ENCODE data around the gene THRB.

The THRB gene

GRCh38 chr3:24195504-24196230 lies 299.0 kb downstream of the THRB start:
- in situ Hi-C loops (cut with HindIII; ENCODE audit: low sequenced_read_pairs), result no loop called here

GRCh38 chr3:24192469-24193056 lies 302.1 kb downstream of the THRB start:
- in situ Hi-C loops (cut with HindIII; ENCODE audit: low sequenced_read_pairs), result no loop called here

- in situ Hi-C loops (cut with HindIII; ENCODE audit: low sequenced_read_pairs), result no loop called here
These were observed 302.7 kb downstream of the THRB start for GRCh38 chr3:24191801-24192403.

- in situ Hi-C loops (cut with HindIII; ENCODE audit: low sequenced_read_pairs), result no loop called here
These were observed 304.4 kb downstream of the THRB start for GRCh38 chr3:24190256-24190655.

DNA sequence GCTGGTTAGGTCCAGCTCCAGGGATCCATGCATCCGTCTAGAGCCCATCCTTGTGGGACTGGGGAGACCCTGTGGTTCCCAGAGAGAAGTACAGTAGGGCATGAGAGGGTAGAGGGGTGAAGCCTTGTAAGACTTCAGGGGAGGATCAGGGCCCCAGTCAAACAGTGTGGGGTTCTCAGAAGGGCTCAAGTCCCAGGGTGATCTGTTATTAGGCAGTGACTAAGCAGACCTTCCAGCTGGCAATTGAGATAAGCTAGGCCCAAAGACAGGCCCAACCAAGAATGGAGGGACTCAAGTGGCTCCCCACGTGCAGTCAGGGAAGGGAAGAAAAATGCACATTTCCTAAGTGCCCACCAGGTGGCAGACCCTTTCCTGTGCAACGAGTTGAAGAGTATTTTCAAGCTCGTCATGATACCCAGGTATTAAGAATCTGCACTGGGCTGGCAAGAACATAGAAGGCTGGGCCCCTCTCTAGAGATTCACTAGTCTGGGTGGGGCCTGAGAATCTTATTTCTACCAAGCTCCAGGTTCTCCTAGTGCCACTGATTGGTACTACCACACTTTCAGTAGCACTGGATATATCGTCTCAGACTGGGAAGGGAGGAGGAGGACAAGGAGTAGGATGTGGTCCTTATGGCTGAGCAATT lies 308.8 kb downstream of the THRB start:
- in situ Hi-C loops (cut with HindIII; ENCODE audit: low sequenced_read_pairs), result no loop called here

- in situ Hi-C loops (cut with HindIII; ENCODE audit: low sequenced_read_pairs), result no loop called here
These were observed 310.0 kb downstream of the THRB start for GRCh38 chr3:24184528-24185176.

GRCh38 chr3:24182756-24183155 lies 311.9 kb downstream of the THRB start:
- in situ Hi-C loops (cut with HindIII; ENCODE audit: low sequenced_read_pairs), result no loop called here

DNA sequence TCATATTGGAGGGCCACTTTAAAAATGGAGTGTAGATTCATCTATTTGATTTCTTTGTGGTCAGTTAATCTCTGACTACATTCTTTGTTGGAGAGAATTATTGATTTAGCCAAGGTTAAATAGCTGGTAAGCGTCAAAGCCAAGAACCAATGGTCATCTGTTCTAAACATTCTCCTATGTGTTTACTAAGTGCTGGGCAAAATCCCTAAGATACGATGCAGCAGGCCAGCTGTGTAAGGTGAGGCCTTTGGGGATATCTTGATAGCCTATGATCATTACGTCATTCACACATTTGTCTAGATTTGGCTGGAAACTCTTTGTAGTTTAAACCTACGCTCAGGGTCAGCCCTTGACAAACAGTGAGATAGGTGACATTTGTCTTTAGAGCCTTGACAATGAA lies 313.4 kb downstream of the THRB start:
- in situ Hi-C loops (cut with HindIII; ENCODE audit: low sequenced_read_pairs), result no loop called here

- in situ Hi-C loops (cut with HindIII; ENCODE audit: low sequenced_read_pairs), result no loop called here
These were observed 314.0 kb downstream of the THRB start for GRCh38 chr3:24180616-24181015.

GRCh38 chr3:24177201-24177600 lies 317.4 kb downstream of the THRB start:
- in situ Hi-C loops (cut with HindIII; ENCODE audit: low sequenced_read_pairs), result no loop called here

- in situ Hi-C loops (cut with HindIII; ENCODE audit: low sequenced_read_pairs), result no loop called here
These were observed 320.0 kb downstream of the THRB start for GRCh38 chr3:24174614-24175013.

DNA sequence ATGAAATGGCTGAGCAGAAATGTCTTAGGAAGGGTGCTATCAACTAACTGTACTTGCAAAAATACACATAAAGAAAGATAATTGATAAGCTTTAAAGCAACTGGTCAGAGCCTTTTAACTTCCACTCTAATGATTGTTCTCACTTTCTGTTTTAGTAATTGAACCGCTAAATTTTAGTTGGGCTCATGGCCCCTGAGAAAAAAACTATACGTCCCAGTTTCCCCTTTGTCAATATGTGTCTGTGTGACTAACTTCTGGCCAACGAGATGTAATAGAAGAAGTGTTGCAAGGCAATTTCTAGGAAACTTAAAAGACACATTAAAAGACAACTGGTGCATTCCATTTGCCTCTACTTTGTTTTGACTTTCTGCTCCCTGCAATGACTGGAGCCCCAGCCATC lies 325.7 kb downstream of the THRB start:
- in situ Hi-C loops (cut with HindIII; ENCODE audit: low sequenced_read_pairs), result no loop called here

DNA sequence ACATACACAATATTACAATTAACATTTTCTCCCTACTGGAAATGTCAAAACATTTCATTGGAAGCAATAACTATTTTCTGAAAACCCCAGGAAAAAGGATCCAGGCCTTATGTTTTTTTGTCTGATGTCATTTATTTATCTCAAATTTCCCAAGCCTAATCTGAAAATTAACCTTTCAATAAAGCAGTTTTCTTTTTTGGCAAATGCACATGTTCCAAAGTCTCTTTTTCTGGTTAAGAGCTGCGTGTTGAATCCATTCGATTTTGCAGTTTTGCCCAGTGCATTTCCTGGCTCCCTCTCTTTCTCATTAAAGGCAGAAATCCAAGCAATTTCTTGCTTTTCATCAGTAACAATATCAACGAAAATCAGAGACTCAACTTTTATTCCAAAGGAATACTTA lies 327.2 kb downstream of the THRB start:
- in situ Hi-C loops (cut with HindIII; ENCODE audit: low sequenced_read_pairs), result no loop called here

- in situ Hi-C loops (cut with HindIII; ENCODE audit: low sequenced_read_pairs), result no loop called here
These were observed 328.1 kb downstream of the THRB start for GRCh38 chr3:24166515-24166914.

GRCh38 chr3:24165603-24165982 lies 329.1 kb downstream of the THRB start:
- in situ Hi-C loops (cut with HindIII; ENCODE audit: low sequenced_read_pairs), result no loop called here

GRCh38 chr3:24164967-24165602 lies 329.6 kb downstream of the THRB start:
- in situ Hi-C loops (cut with HindIII; ENCODE audit: low sequenced_read_pairs), result no loop called here

DNA sequence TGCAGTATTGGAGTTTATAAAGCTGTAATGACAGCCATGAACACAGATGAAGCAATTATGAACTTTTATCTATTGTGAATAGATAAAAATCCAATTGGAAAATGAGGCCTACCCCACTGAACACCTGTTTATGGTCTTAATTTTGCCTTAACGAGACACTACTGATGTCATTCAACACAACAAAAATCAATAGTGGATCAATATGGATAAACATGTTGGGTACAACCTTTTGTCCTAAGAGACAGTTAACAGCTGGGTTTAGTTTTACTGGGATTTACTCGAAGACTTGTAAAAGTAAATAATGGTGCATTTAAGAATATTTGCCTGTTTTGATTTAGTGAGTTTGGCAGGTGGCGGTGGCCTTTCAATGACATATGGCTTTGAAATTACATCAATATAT lies 331.7 kb downstream of the THRB start:
- in situ Hi-C loops (cut with HindIII; ENCODE audit: low sequenced_read_pairs), result no loop called here

- in situ Hi-C loops (cut with HindIII; ENCODE audit: low sequenced_read_pairs), result no loop called here
These were observed 332.8 kb downstream of the THRB start for GRCh38 chr3:24161841-24162240.

DNA sequence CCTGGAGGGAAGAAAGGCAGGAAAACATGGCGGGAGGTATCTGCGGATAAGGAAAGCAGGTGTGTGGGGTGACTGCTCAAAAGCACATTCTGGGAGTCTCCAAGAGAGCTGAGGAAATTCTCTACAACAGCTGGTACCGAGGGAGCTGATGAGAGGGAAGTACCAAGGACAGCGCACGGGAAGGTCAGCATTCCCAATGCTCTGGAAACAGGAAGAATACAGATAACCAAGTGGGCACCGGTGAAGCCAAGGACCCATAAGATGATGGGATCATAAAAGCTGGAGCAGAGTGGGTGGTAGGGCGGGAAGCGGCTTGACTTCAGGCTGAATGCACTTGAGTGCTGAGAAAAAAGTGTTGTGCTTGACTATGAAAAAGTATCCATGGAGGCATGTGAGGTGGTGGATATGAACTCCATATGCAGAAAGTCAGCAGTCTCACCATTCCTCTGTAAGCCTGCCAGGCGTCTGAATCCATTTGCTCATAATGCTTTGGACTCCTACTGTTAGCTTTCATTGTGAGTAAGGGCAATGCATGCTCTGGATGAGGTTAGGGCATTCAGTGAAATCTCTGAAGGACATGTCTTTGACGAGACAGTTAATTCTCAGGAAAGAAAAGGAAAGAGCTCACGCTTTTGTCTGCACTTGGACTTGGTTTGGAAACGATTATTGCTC lies 334.1 kb downstream of the THRB start:
- in situ Hi-C loops (cut with HindIII; ENCODE audit: low sequenced_read_pairs), result no loop called here

DNA sequence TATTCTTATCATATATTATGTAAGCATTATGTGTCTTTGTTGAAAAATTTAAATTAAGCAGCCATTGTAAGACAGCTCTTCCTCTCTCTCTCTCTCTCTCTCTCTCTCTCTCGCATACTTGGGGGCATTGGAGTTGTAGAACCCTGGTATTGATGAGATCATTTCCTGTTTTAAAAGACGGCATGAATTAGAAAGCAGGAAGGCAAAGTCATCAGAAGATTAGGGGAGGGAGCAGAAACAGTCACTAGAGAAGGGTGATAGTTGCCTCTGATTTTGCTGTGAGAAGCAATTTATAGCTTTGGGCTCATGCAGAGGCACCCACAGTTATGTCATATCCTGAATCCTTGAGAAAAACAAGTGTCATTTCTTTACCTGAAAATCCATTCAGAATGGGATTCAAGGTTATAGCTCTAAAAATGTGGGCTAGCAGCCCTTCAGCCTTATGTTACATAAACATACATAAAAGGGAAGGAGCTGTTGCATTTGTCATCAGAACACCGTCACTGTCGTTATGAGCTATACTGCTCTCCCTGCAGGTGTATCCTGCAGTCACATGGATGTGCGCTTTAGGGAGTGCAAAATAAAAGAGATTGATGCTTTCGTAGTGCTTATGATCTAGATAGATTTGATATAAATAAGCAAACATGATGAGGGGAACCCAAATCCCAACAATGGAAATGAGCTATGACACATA lies 335.7 kb downstream of the THRB start:
- in situ Hi-C loops (cut with HindIII; ENCODE audit: low sequenced_read_pairs), result no loop called here
